Osteoblast (primary cell): ENCODE data around the gene RSPRY1. TPM values are rescaled to one million over a fixed set of nuclear protein-coding genes. Genes with fewer than 3 reads are reported as not detected.
A peak's percentile ranks its signal among the peaks of the same experiment; 100 is the strongest.

Experiments
- DNase-seq: peaks from one replicate; pipeline ENCODE4 v3.0.0; 2011; ENCODE audit warnings: low spot score, mixed read lengths; ENCODE audit not compliant: insufficient read length; ENCODE audit errors: missing footprints
- H2AFZ ChIP-seq: 2 replicates; pipeline ENCODE4 v1.6.0; 2011; ENCODE audit warnings: mild to moderate bottlenecking, low read length
- H3K27ac ChIP-seq: 2 replicates; pipeline ENCODE4 v1.5.1; 2011; ENCODE audit warnings: mild to moderate bottlenecking, low read depth, low read length, moderate library complexity
- H3K27me3 ChIP-seq: 2 replicates; pipeline ENCODE4 v1.6.0; 2012; ENCODE audit warnings: mild to moderate bottlenecking, control low read depth, inconsistent platforms, low read length, moderate library complexity; ENCODE audit not compliant: insufficient read depth
- H3K36me3 ChIP-seq: 2 replicates; pipeline ENCODE4 v1.5.1; 2011; ENCODE audit warnings: mild to moderate bottlenecking, low read length, control low read depth, moderate library complexity; ENCODE audit not compliant: insufficient read depth
- H3K4me1 ChIP-seq: 2 replicates; pipeline ENCODE4 v1.5.1; 2011; ENCODE audit warnings: mild to moderate bottlenecking, low read length, control low read depth, moderate library complexity; ENCODE audit not compliant: insufficient read depth
- H3K4me2 ChIP-seq: 2 replicates; pipeline ENCODE4 v1.6.0; 2011; ENCODE audit warnings: mild to moderate bottlenecking, low read length; ENCODE audit not compliant: insufficient read depth
- H3K4me3 ChIP-seq: fragments of 200-600 bp; sonication (generic); 3 replicates; pipeline ENCODE4 v1.5.1; 2012; ENCODE audit warnings: mild to moderate bottlenecking, low read length, inconsistent platforms; ENCODE audit not compliant: insufficient read depth
- H3K79me2 ChIP-seq: 2 replicates; pipeline ENCODE4 v1.6.0; 2012; ENCODE audit warnings: mild to moderate bottlenecking, low read length, control low read depth, inconsistent platforms; ENCODE audit not compliant: insufficient read depth
- H3K9me3 ChIP-seq: 2 replicates; pipeline ENCODE4 v1.5.1; 2011; ENCODE audit warnings: low read depth, low read length, control low read depth
- H4K20me1 ChIP-seq: 2 replicates; pipeline ENCODE4 v1.6.0; 2012; ENCODE audit warnings: mild to moderate bottlenecking, low read length, control low read depth; ENCODE audit not compliant: insufficient read depth
- CTCF ChIP-seq: IDR thresholded peaks from 2 replicates; pipeline ENCODE4 v1.5.1; 2011; ENCODE audit warnings: mild to moderate bottlenecking, low read depth, low read length, moderate library complexity; ENCODE audit errors: extremely low read depth
- total RNA-seq: library from RNA; depleted of rRNA; stranded (reverse); fragments of >200 nt; gene quantifications from 2 replicates; pipeline ENCODE4 v1.2.3, GENCODE V29; 2012

The RSPRY1 gene
- total RNA-seq, 1 donor: 57.2 TPM

- no peak overlapping the region for H2AFZ ChIP-seq
- TF ChIP-seq CTCF: no peak
- no peaks in the 10 kb centered on the region for H3K36me3 ChIP-seq
- peak; percentile 41 for DNase-seq
- no peaks in the 10 kb centered on the region for H4K20me1 ChIP-seq
- H3K4me1 ChIP-seq: no peaks in the 10 kb centered on the region
- no peaks in the 10 kb centered on the region for H3K79me2 ChIP-seq
- no peaks in the 10 kb centered on the region for H3K9me3 ChIP-seq
- H3K4me2 ChIP-seq: no peak overlapping the region
- no peak overlapping the region for H3K4me3 ChIP-seq
- H3K27me3 ChIP-seq: no peaks in the 10 kb centered on the region
- no peak overlapping the region for H3K27ac ChIP-seq
These were observed 47.7 kb upstream of the RSPRY1 start for GRCh38 chr16:57138281-57138935.

- no peaks in the 10 kb centered on the region for H4K20me1 ChIP-seq
- DNase-seq: peak; percentile 70
- no peak overlapping the region for H2AFZ ChIP-seq
- H3K4me1 ChIP-seq: no peaks in the 10 kb centered on the region
- no peak overlapping the region for H3K27ac ChIP-seq
- no peaks in the 10 kb centered on the region for H3K36me3 ChIP-seq
- no peaks in the 10 kb centered on the region for H3K27me3 ChIP-seq
- H3K4me2 ChIP-seq: no peak overlapping the region
- no peak for TF ChIP-seq CTCF
- H3K4me3 ChIP-seq: no peak overlapping the region
- no peaks in the 10 kb centered on the region for H3K9me3 ChIP-seq
- H3K79me2 ChIP-seq: no peaks in the 10 kb centered on the region
These were observed 45.0 kb upstream of the RSPRY1 start for GRCh38 chr16:57140931-57141668.

- Histone ChIP-seq H3K36me3 (no peaks in the 10 kb centered on the region), H3K27me3 (no peaks in the 10 kb centered on the region), H3K4me1 (no peaks in the 10 kb centered on the region), H4K20me1 (no peaks in the 10 kb centered on the region), H3K4me2 (no peak overlapping the region), H2AFZ (no peak overlapping the region), H3K79me2 (no peaks in the 10 kb centered on the region), H3K4me3 (no peak overlapping the region), H3K9me3 (no peaks in the 10 kb centered on the region), H3K27ac (no peak overlapping the region)
- DNase-seq: peak; percentile 65
- no peak for TF ChIP-seq CTCF
These were observed 44.1 kb upstream of the RSPRY1 start for GRCh38 chr16:57141822-57142631.
